Ovary (tissue), 9 donors: Measurements from ENCODE around the gene HOOK2. TPM values are rescaled to one million over a fixed set of nuclear protein-coding genes. Genes with fewer than 3 reads are reported as not detected.
A peak's percentile ranks its signal among the peaks of the same experiment; 100 is the strongest.

Experiments
- DNase-seq, 5 donors: peaks; one replicate each; pipeline ENCODE4 v3.0.0-alpha.2; 2019 to 2020
- H3K27ac ChIP-seq, 2 donors: fragments of 200-600 bp; one replicate each; pipeline versions ENCODE4 v1.5.1 to v1.8.0; 2019 to 2022
- H3K27me3 ChIP-seq: fragments of 200-600 bp; one replicate; pipeline ENCODE4 v1.8.0; 2022
- H3K36me3 ChIP-seq: fragments of 200-600 bp; sonication (generic); one replicate; pipeline ENCODE4 v1.5.1; 2019
- H3K4me1 ChIP-seq: one replicate; pipeline ENCODE4 v1.8.1; 2013; ENCODE audit warnings: mild to moderate bottlenecking, moderate library complexity; ENCODE audit not compliant: insufficient read depth
- H3K4me3 ChIP-seq: fragments of 200-600 bp; sonication (generic); one replicate; pipeline ENCODE4 v1.5.1; 2017
- H3K9me3 ChIP-seq, 2 donors: fragments of 200-600 bp in 1 of 2; sonication (generic) in 1 of 2; one replicate each; pipeline versions ENCODE4 v1.5.1 to v1.8.1; 2013 to 2019; ENCODE audit warnings: mild to moderate bottlenecking in 1 of 2, moderate library complexity in 1 of 2
- EP300 ChIP-seq: sonication (generic); formaldehyde crosslinking; IDR thresholded peaks from one replicate; pipeline ENCODE4 v1.6.1; 2017; ENCODE audit warnings: antibody characterized with exemption
- POLR2A ChIP-seq: fragments of 450-650 bp; IDR thresholded peaks from one replicate; pipeline ENCODE4 v1.6.1; 2017; ENCODE audit warnings: antibody characterized with exemption, mild to moderate bottlenecking, moderate library complexity
- WGBS, 3 donors: extraction: QIAGEN DNeasy Blood & Tissue Kit in 1 of 3; methylation state at CpG; one replicate each; pipeline versions ENCODE4 v1.1.5 to v1.1.7; 2013 to 2017; 5-methylcytosine and 5-hydroxymethylcytosine counted together
- intact Hi-C, 4 donors: fragments of 100-400 bp; cut with DNase I; formaldehyde crosslinking; loops; one replicate each; pipeline versions ENCODE4 v1.11.0 to v1.15.1; 2022 to 2023
- polyA plus RNA-seq, 2 donors: library from polyadenylated mRNA; stranded (reverse); fragments of 200-250 nt in 1 of 2; fragments of 350-450 nt in 1 of 2; fragmentation: Illumina TruSeq in 1 of 2; extraction: RNeasy Lipid Tissue Mini Kit (QIAGEN cat#74804) in 1 of 2; gene quantifications; one replicate each; pipeline ENCODE4 v1.2.3, GENCODE V29; 2013 to 2014
- total RNA-seq, 7 donors: library from RNA; depleted of rRNA in 2 of 7; stranded (reverse); fragments of >200 nt in 2 of 7; fragmentation: NEBNext Ultra II Directional in 3 of 7; extraction: Animal tissue kit (Norgen Biotek cat#: 25700) in 3 of 7; gene quantifications; one replicate each; pipeline versions ENCODE4 v1.1.0 to v1.2.4, GENCODE V29; 2016 to 2023
- TF ChIP-seq, protein P1 (sequence below), 3 donors: fragments of 450-650 bp in 2 of 3; fragments of 200-600 bp in 1 of 3; IDR thresholded peaks; one replicate each; pipeline versions ENCODE4 v1.5.1 to v1.8.0; 2016 to 2022; ENCODE audit warnings: antibody characterized with exemption in 3 of 3, mild to moderate bottlenecking in 1 of 3
- donor health status: DM: no; HTN: no; CAD: no; lungs with moderate emphysema.
- donor health status: DM: no; HTN: no; CAD: no.
- donor health status: Bipolar disorder and iron deficiency.
- donor health status: DM: yes; HTN: yes; CAD: no.
- donor health status: DM: no; HTN: no; CAD: no.
- donor health status: DM: yes; HTN: yes; CAD: no.

The HOOK2 gene
- total and polyA plus RNA-seq, 9 donors, result 12.2 to 52.2 (median 27.9) TPM

DNA sequence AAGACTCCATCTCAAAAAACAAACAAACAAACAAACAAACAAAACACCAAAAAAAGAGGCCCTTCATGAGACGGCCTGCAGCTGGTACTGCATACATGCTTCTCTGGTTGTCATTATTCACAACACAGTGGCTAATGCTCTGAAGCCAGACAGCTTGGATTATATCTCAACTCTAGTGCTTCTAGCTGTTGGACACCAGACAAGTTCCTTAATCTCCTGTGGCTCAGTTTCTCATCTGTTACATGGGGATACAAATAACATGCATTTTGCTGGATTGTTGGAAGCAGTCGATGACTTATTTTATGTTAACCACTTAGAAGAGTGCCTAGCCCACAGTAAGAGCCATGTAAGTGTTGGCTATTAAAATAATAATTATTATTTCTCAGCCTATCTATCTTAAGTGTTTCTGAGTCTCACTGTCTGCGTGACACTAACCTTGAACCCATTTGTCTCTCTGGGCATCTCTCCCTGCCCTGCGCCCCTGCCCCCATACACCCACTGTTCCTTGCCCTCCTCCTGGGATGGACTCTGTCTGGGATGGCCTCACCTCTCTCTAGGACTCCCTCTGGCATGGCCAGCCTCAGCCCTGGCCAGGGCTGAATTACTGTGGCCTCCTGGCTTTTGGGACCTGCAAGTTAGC, 12.8 kb upstream of the HOOK2 start:
- H3K9me3 ChIP-seq, result no peaks in the 10 kb centered on the region
- peaks cover 17% of the 10 kb centered on the region for H3K4me1 ChIP-seq
- 27 to 35% (median 34%) methylated on average over 4 of the region's 4 CpGs for WGBS, 3 donors
- TF ChIP-seq EP300 (no peak), POLR2A (no peak)
- TF ChIP-seq, protein P1, sequence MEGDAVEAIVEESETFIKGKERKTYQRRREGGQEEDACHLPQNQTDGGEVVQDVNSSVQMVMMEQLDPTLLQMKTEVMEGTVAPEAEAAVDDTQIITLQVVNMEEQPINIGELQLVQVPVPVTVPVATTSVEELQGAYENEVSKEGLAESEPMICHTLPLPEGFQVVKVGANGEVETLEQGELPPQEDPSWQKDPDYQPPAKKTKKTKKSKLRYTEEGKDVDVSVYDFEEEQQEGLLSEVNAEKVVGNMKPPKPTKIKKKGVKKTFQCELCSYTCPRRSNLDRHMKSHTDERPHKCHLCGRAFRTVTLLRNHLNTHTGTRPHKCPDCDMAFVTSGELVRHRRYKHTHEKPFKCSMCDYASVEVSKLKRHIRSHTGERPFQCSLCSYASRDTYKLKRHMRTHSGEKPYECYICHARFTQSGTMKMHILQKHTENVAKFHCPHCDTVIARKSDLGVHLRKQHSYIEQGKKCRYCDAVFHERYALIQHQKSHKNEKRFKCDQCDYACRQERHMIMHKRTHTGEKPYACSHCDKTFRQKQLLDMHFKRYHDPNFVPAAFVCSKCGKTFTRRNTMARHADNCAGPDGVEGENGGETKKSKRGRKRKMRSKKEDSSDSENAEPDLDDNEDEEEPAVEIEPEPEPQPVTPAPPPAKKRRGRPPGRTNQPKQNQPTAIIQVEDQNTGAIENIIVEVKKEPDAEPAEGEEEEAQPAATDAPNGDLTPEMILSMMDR (IDR thresholded peaks at IDR 0.05), result no peak
- intact Hi-C loops, result loop anchor here in 1 of 4 donors (10.0 kb wide), 1 partner anchor 1057 kb away; no protein-coding TSS in a partner anchor
- H3K27me3 ChIP-seq, result no peaks in the 10 kb centered on the region
- H3K36me3 ChIP-seq, result no peaks in the 10 kb centered on the region
- DNase-seq, result no peak
- H3K4me3 ChIP-seq, result no peak overlapping the region
- H3K27ac ChIP-seq, result peak overlapping the region; percentile 95 to 99

DNA sequence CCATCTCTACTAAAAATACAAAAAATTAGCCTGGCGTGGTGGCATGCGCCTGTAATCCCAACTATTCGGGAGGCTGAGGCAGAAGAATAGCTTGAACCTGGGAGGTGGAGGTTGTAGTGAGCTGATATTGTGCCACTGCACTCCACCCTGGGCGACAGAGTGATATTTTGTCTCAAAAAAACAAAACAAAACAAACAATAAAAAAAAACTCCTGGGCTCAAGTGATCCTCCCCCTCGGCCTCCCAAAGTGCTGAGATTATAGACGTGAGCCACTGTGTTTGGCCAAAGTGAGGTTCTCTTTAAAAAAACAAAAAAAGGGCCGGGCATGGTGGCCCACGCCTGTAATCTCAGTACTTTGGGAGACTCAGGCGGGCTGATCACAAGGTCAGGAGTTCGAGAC, 12.1 kb upstream of the HOOK2 start:
- peak in 1 of 5 donors; percentile 13 for DNase-seq
- H3K4me3 ChIP-seq, result no peak overlapping the region
- TF ChIP-seq EP300 (no peak), POLR2A (no peak)
- TF ChIP-seq, protein P1 (IDR thresholded peaks at IDR 0.05), result no peak
- peak overlapping the region; percentile 72 to 99 for H3K27ac ChIP-seq
- intact Hi-C loops, result loop anchor here in 1 of 4 donors (10.0 kb wide), 1 partner anchor 1057 kb away; no protein-coding TSS in a partner anchor
- WGBS, 3 donors, result 59 to 70% (median 67%) methylated on average over 10 of the region's 10 CpGs
- H3K36me3 ChIP-seq, result no peaks in the 10 kb centered on the region
- H3K27me3 ChIP-seq, result no peaks in the 10 kb centered on the region
- peaks cover 17% of the 10 kb centered on the region for H3K4me1 ChIP-seq
- H3K9me3 ChIP-seq, result no peaks in the 10 kb centered on the region

DNA sequence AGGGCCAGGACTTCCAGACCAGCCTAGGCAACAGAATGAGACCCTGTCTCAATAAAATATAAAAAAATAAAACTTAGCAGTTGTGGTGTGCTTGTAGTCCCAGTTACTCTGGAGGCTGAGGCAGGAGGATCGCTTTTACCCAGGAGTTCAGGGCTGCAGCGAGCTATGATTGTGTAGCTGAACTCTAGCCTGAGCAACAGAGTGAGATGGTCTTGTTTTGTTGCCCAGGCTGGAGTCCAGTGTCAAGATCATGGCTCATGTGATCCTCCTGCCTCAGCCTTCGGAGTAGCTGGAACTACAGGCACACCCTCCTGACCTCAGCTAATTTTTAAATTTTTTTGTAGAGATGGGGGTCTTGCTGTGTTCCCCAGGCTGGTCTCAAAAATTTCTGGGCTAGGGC, 11.6 kb upstream of the HOOK2 start:
- intact Hi-C loops, result loop anchor here in 1 of 4 donors (10.0 kb wide), 1 partner anchor 1058 kb away; no protein-coding TSS in a partner anchor
- no peaks in the 10 kb centered on the region for H3K36me3 ChIP-seq
- H3K4me1 ChIP-seq, result peaks cover 17% of the 10 kb centered on the region
- no peak for TF ChIP-seq POLR2A
- TF ChIP-seq, protein P1 (IDR thresholded peaks at IDR 0.05), result no peak
- TF ChIP-seq EP300, result no peak
- H3K9me3 ChIP-seq, result no peaks in the 10 kb centered on the region
- DNase-seq, result peak in 1 of 5 donors; percentile 18
- H3K27me3 ChIP-seq, result no peaks in the 10 kb centered on the region
- WGBS, 3 donors, result 66 to 75% (median 68%) methylated on average over 3 of the region's 3 CpGs
- H3K27ac ChIP-seq, result peak overlapping the region; percentile 72 to 99
- H3K4me3 ChIP-seq, result no peak overlapping the region

DNA sequence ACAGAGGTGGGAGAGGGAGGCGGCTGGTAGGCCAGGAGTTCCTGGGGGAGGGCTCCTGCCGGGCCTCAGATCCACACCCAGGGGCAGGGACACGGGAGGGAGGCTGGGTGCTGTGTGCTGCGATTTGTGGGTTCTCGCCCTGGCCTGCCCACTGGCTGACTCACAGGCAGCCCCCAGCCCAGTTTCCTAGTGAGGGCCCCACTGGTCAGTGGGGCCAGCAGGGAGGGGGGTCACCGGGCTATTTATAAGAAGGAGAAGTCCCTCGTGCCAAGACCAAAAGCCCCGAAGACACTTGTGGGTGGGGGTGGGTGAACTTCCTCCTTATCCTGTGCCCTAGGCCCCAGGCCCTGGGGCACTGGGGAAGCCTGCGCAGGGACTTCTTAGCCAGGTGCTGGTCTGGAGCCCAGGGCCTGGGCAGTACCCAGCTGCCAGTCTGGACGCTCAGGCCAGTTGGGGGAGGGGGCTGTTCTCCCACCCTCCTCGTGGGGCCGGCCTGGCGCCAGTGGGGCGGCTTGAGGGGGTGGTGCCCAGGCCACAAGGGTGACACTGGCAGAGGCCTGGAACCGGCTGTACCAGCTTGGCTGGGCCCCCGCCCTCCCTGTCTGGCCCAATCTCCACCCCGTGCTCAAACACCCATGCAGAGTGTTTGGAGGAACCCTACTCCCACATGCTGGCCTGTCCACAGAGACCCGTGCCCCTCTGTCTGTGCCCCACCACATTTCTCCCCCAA, 11.0 kb upstream of the HOOK2 start:
- H3K4me3 ChIP-seq, result no peak overlapping the region
- H3K27me3 ChIP-seq, result no peaks in the 10 kb centered on the region
- TF ChIP-seq, protein P1 (IDR thresholded peaks at IDR 0.05), result no peak
- TF ChIP-seq POLR2A, result no peak
- no peak for TF ChIP-seq EP300
- 54 to 64% (median 61%) methylated on average over 10 to 18 of the region's 18 CpGs for WGBS, 3 donors
- peak overlapping the region; percentile 72 to 99 for H3K27ac ChIP-seq
- intact Hi-C loops, result loop anchor here in 1 of 4 donors (10.0 kb wide), 1 partner anchor 1058 kb away; no protein-coding TSS in a partner anchor
- peaks cover 17% of the 10 kb centered on the region for H3K4me1 ChIP-seq
- H3K36me3 ChIP-seq, result no peaks in the 10 kb centered on the region
- H3K9me3 ChIP-seq, result no peaks in the 10 kb centered on the region
- peak in 3 of 5 donors; percentile 38 to 61 (median 47) for DNase-seq
